ENCODE measurements around the gene CREB1.

DNA sequence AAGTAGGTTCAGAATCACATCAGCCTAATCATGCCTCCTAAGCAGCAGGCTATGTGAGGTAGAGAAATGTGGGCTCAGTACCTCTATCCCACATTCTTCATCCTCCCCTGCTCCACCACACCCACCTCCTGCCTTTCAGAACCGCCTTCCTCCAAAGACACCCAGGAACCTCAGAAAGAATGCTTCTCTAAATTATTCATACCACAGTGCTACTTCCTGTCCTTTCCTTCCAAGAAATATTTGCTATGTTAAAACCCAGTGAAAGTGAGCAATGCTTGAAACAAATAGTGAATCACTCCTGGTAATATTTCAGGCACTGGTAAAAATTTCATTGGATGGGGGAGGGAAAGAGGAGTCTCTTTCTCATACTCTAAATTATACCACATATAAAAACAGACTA is 24.0 kb upstream of the CREB1 start:
- no peak for TF ChIP-seq POLR2A (IDR thresholded peaks at IDR 0.05)
- TF ChIP-seq, protein P1, sequence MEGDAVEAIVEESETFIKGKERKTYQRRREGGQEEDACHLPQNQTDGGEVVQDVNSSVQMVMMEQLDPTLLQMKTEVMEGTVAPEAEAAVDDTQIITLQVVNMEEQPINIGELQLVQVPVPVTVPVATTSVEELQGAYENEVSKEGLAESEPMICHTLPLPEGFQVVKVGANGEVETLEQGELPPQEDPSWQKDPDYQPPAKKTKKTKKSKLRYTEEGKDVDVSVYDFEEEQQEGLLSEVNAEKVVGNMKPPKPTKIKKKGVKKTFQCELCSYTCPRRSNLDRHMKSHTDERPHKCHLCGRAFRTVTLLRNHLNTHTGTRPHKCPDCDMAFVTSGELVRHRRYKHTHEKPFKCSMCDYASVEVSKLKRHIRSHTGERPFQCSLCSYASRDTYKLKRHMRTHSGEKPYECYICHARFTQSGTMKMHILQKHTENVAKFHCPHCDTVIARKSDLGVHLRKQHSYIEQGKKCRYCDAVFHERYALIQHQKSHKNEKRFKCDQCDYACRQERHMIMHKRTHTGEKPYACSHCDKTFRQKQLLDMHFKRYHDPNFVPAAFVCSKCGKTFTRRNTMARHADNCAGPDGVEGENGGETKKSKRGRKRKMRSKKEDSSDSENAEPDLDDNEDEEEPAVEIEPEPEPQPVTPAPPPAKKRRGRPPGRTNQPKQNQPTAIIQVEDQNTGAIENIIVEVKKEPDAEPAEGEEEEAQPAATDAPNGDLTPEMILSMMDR (IDR thresholded peaks at IDR 0.05) = no peak

All from thyroid gland (tissue), 4 donors.